Lower leg skin (tissue), 3 donors: ENCODE measurements around the gene PLXDC2.

Experiments
- POLR2A ChIP-seq, 2 donors: fragments of 450-650 bp; IDR thresholded peaks; one replicate each; pipeline ENCODE4 v1.6.1; 2016 to 2017; ENCODE audit warnings: antibody characterized with exemption in 2 of 2, mild to moderate bottlenecking in 1 of 2, moderate library complexity in 1 of 2
- TF ChIP-seq, protein P1 (sequence below), 3 donors: fragments of 450-650 bp; IDR thresholded peaks; one replicate each; pipeline ENCODE4 v1.5.1; 2016; ENCODE audit warnings: antibody characterized with exemption in 3 of 3, mild to moderate bottlenecking in 3 of 3, moderate library complexity in 2 of 3

DNA sequence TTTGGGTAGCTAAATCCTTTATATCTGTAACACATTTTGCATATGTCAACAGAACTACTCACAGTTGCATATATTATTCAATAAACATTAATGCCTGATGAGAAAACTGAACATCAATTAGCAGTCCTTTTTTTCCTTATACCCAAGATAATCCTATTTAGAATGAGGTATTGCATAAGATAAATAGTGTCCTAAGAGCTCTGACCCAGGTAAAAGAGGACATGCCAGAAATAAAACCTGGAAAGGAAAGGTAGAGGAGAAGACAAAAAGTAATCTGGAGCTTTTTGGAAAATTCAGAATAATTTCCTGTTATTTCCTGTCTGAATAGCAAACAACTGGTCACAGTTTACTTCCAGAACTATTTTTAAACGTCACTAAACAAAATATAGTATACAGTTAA is 204.4 kb downstream of the PLXDC2 start:
- TF ChIP-seq POLR2A (IDR thresholded peaks at IDR 0.05) = no peak
- TF ChIP-seq, protein P1, sequence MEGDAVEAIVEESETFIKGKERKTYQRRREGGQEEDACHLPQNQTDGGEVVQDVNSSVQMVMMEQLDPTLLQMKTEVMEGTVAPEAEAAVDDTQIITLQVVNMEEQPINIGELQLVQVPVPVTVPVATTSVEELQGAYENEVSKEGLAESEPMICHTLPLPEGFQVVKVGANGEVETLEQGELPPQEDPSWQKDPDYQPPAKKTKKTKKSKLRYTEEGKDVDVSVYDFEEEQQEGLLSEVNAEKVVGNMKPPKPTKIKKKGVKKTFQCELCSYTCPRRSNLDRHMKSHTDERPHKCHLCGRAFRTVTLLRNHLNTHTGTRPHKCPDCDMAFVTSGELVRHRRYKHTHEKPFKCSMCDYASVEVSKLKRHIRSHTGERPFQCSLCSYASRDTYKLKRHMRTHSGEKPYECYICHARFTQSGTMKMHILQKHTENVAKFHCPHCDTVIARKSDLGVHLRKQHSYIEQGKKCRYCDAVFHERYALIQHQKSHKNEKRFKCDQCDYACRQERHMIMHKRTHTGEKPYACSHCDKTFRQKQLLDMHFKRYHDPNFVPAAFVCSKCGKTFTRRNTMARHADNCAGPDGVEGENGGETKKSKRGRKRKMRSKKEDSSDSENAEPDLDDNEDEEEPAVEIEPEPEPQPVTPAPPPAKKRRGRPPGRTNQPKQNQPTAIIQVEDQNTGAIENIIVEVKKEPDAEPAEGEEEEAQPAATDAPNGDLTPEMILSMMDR (IDR thresholded peaks at IDR 0.05) = no peak
